Right atrium auricular region (tissue), 2 donors: ENCODE data around the gene CDC16. TPM values are rescaled to one million over a fixed set of nuclear protein-coding genes. Genes with fewer than 3 reads are reported as not detected.

ENCODE experiments used
- DNase-seq: peaks from one replicate; pipeline ENCODE4 v3.0.0-alpha.2; 2019; ENCODE audit warnings: low spot score
- H3K27ac ChIP-seq, 2 donors: fragments of 200-600 bp; sonication (generic); 1 replicate in 1 of 2; 2 replicates in 1 of 2; pipeline ENCODE4 v1.5.1; 2016 to 2019
- H3K27me3 ChIP-seq, 2 donors: fragments of 200-600 bp; sonication (generic); one replicate each; pipeline versions ENCODE4 v1.5.1 to v1.6.0; 2017 to 2019
- H3K36me3 ChIP-seq: fragments of 200-600 bp; sonication (generic); one replicate; pipeline ENCODE4 v1.5.1; 2016
- H3K4me1 ChIP-seq, 2 donors: fragments of 200-600 bp; sonication (generic); one replicate each; pipeline versions ENCODE4 v1.5.1 to v1.6.0; 2017 to 2019
- H3K4me3 ChIP-seq, 2 donors: fragments of 200-600 bp; sonication (generic); 1 replicate in 1 of 2; 2 replicates in 1 of 2; pipeline ENCODE4 v1.5.1; 2017 to 2019; ENCODE audit warnings: mild to moderate bottlenecking in 1 of 2, moderate library complexity in 1 of 2
- H3K9me3 ChIP-seq, 2 donors: fragments of 200-600 bp; sonication (generic); one replicate each; pipeline ENCODE4 v1.5.1; 2019
- CTCF ChIP-seq, 2 donors: fragments of 200-600 bp; sonication (generic); IDR thresholded peaks; one replicate each; pipeline ENCODE4 v1.5.1; 2019; ENCODE audit warnings: antibody characterized with exemption in 2 of 2
- total RNA-seq, 2 donors: library from RNA; depleted of rRNA; stranded (reverse); fragments of >200 nt; gene quantifications; one replicate each; pipeline ENCODE4 v1.1.0, GENCODE V29; 2016

Gene CDC16
- total RNA-seq, 2 donors from 2014 or later: 21.1 to 31.8 TPM

GRCh38 chr13:114225610-114226009 lies 9.1 kb upstream of the CDC16 start:
- DNase-seq: no peak
- no peak for TF ChIP-seq CTCF (IDR thresholded peaks at IDR 0.05)
- H3K4me1 ChIP-seq: peaks cover 0 to 16% of the 10 kb centered on the region in 2 donors
- H3K27me3 ChIP-seq: peaks cover 0 to 3% of the 10 kb centered on the region in 2 donors
- no peak overlapping the region for H3K4me3 ChIP-seq
- no peak overlapping the region for H3K27ac ChIP-seq
- no peaks in the 10 kb centered on the region for H3K36me3 ChIP-seq
- no peaks in the 10 kb centered on the region for H3K9me3 ChIP-seq

- Histone ChIP-seq H3K4me1 (peaks cover 0 to 16% of the 10 kb centered on the region in 2 donors), H3K27ac (no peak overlapping the region), H3K9me3 (no peaks in the 10 kb centered on the region), H3K27me3 (peaks cover 0 to 3% of the 10 kb centered on the region in 2 donors), H3K4me3 (no peak overlapping the region), H3K36me3 (no peaks in the 10 kb centered on the region)
- no peak for DNase-seq
- no peak for TF ChIP-seq CTCF (IDR thresholded peaks at IDR 0.05)
Measured at GRCh38 chr13:114226088-114226487, 8.6 kb upstream of the CDC16 start.

- H3K36me3 ChIP-seq: no peaks in the 10 kb centered on the region
- peaks cover 0 to 3% of the 10 kb centered on the region in 2 donors for H3K27me3 ChIP-seq
- peaks cover 0 to 16% of the 10 kb centered on the region in 2 donors for H3K4me1 ChIP-seq
- peak; percentile 91 for DNase-seq
- H3K9me3 ChIP-seq: no peaks in the 10 kb centered on the region
- H3K4me3 ChIP-seq: no peak overlapping the region
- peak; percentile 91 to 98 for TF ChIP-seq CTCF (IDR thresholded peaks at IDR 0.05)
- H3K27ac ChIP-seq: no peak overlapping the region
Measured at GRCh38 chr13:114226699-114227323, 7.9 kb upstream of the CDC16 start.

- Histone ChIP-seq H3K36me3 (no peaks in the 10 kb centered on the region), H3K9me3 (no peaks in the 10 kb centered on the region), H3K4me1 (peaks cover 0 to 12% of the 10 kb centered on the region in 2 donors), H3K27me3 (peaks cover 0 to 3% of the 10 kb centered on the region in 2 donors), H3K27ac (no peak overlapping the region), H3K4me3 (no peak overlapping the region)
- DNase-seq: no peak
- TF ChIP-seq CTCF (IDR thresholded peaks at IDR 0.05): no peak
Measured at GRCh38 chr13:114227528-114227927, 7.2 kb upstream of the CDC16 start.

- no peak overlapping the region for H3K4me3 ChIP-seq
- no peak for TF ChIP-seq CTCF (IDR thresholded peaks at IDR 0.05)
- peaks cover 0 to 9% of the 10 kb centered on the region in 2 donors for H3K4me1 ChIP-seq
- H3K9me3 ChIP-seq: no peaks in the 10 kb centered on the region
- DNase-seq: no peak
- H3K27me3 ChIP-seq: peaks cover 0 to 3% of the 10 kb centered on the region in 2 donors
- H3K36me3 ChIP-seq: no peaks in the 10 kb centered on the region
- no peak overlapping the region for H3K27ac ChIP-seq
Measured at GRCh38 chr13:114228176-114228575, 6.5 kb upstream of the CDC16 start.

GRCh38 chr13:114229506-114229905 lies 5.2 kb upstream of the CDC16 start:
- Histone ChIP-seq H3K36me3 (no peaks in the 10 kb centered on the region), H3K9me3 (no peaks in the 10 kb centered on the region), H3K27ac (no peak overlapping the region), H3K4me3 (no peak overlapping the region), H3K4me1 (peaks cover 0 to 12% of the 10 kb centered on the region in 2 donors), H3K27me3 (peaks cover 0 to 3% of the 10 kb centered on the region in 2 donors)
- DNase-seq: no peak
- TF ChIP-seq CTCF (IDR thresholded peaks at IDR 0.05): no peak
